ENCODE measurements around the gene THBD.

DNA sequence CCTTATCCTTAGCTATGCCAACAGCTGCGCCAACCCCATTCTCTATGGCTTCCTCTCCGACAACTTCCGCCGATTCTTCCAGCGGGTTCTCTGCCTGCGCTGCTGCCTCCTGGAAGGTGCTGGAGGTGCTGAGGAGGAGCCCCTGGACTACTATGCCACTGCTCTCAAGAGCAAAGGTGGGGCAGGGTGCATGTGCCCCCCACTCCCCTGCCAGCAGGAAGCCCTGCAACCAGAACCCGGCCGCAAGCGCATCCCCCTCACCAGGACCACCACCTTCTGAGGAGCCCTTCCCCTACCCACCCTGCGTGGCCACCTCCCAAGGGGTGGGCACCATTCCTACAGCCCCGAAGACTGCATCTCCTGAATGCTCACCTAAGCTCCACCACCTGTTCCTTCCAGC is 13.1 kb downstream of the THBD start:
- TF ChIP-seq POLR2AphosphoS5 (IDR thresholded peaks at IDR 0.05; ENCODE audit: borderline replicate concordance, low read depth, low read length) (no peak), EZH2 (IDR thresholded peaks at IDR 0.05) (no peak), FOXP2 (optimal IDR thresholded peaks at IDR 0.05; ENCODE audit: control extremely low read depth, extremely low read length, insufficient read depth) (no peak)
